ENCODE measurements around the gene WFIKKN2.

DNA sequence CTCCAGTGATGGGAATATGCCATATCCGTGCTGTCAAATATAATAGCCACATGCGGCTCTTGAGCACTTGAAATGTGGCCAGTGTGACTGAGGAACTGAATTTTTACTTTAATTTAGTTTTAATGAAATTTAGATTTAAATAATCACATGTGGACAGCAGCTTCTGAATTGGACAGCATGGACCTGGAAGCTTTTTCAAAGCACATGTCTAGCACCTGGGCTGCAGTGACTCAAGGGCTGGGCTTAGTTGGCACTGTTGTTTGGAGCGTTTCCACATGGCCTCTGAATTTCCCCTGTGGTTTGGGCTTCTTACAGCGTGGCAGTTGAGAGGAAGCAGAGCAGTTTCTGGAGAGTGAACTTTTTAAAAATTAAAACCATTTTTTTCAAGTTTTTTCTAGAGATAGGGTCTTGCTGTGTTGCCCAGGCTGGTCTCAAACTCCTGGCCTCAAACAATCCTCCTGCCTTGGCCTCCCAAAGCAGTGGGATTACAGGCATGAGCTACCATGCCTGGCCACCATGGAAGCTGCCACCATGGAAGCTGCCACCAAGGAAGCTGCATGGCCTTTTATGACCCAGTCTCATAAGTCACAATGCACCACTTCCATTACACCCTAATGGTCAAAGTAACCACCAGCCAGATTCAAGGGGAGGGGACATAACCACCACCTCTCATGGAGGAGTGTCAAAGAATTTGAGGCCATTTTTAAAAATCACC is 37.5 kb downstream of the WFIKKN2 start:
- no peak for TF ChIP-seq ZNF610 (tag by site-specific recombination; IDR thresholded peaks at IDR 0.05; ENCODE audit: borderline replicate concordance)
- TF ChIP-seq MEIS1 (CRISPR knock-in tag; IDR thresholded peaks at IDR 0.05; ENCODE audit: borderline replicate concordance): no peak
- no peak for TF ChIP-seq ELK4 (IDR thresholded peaks at IDR 0.05; ENCODE audit: borderline replicate concordance, low read depth, low read length)
- no peak for TF ChIP-seq ZFP41 (tag by site-specific recombination; IDR thresholded peaks at IDR 0.05; ENCODE audit: borderline replicate concordance)
- TF ChIP-seq CTCF (tag by site-specific recombination; IDR thresholded peaks at IDR 0.05): no peak
- no peak for TF ChIP-seq RBAK (tag by site-specific recombination; IDR thresholded peaks at IDR 0.05)

All from HEK293 (cell line).